Testis (tissue), 3 donors: Measurements from ENCODE around the gene SLC38A2. TPM values are rescaled to one million over a fixed set of nuclear protein-coding genes. Genes with fewer than 3 reads are reported as not detected.

Experiments used
- DNase-seq: peaks from one replicate; pipeline ENCODE4 v3.0.0-alpha.2; 2019
- H3K27ac ChIP-seq, 2 donors: fragments of 200-600 bp; sonication (generic); one replicate each; pipeline ENCODE4 v1.5.1; 2019
- H3K27me3 ChIP-seq: fragments of 200-600 bp; sonication (generic); one replicate; pipeline ENCODE4 v1.5.1; 2019
- H3K36me3 ChIP-seq: fragments of 200-600 bp; sonication (generic); one replicate; pipeline ENCODE4 v1.5.1; 2017; ENCODE audit warnings: low read depth; ENCODE audit errors: missing control alignments
- H3K4me1 ChIP-seq: fragments of 200-600 bp; sonication (generic); one replicate; pipeline ENCODE4 v1.5.1; 2019
- H3K4me3 ChIP-seq, 2 donors: fragments of 200-600 bp; sonication (generic); one replicate each; pipeline ENCODE4 v1.5.1; 2017 to 2019
- H3K9me3 ChIP-seq: fragments of 200-600 bp; sonication (generic); one replicate; pipeline ENCODE4 v1.5.1; 2017
- POLR2A ChIP-seq: fragments of 450-650 bp; IDR thresholded peaks from one replicate; pipeline ENCODE4 v1.6.1; 2017; ENCODE audit warnings: antibody characterized with exemption, mild to moderate bottlenecking, moderate library complexity
- WGBS, 2 donors: methylation state at CpG; one replicate each; pipeline ENCODE4 v1.1.5; 2018; 5-methylcytosine and 5-hydroxymethylcytosine counted together
- intact Hi-C: fragments of 100-400 bp; cut with DNase I; formaldehyde crosslinking; loops from one replicate; pipeline ENCODE4 v1.15.1; 2023; ENCODE audit warnings: low total_unique reads
- polyA plus RNA-seq: library from polyadenylated mRNA; stranded (reverse); fragments of 350-450 nt; fragmentation: Illumina TruSeq; extraction: RNeasy Lipid Tissue Mini Kit (QIAGEN cat#74804); gene quantifications from one replicate; pipeline ENCODE4 v1.2.3, GENCODE V29; 2014; ENCODE audit warnings: low read depth, low replicate concordance; ENCODE audit not compliant: insufficient read depth
- total RNA-seq, 2 donors: library from RNA; depleted of rRNA; stranded (reverse); fragments of >200 nt; gene quantifications; one replicate each; pipeline ENCODE4 v1.2.3, GENCODE V29; 2016
- TF ChIP-seq, protein P1 (sequence below), 3 experiments: fragments of 450-650 bp in 2 of 3; fragments of 200-600 bp in 1 of 3; sonication (generic) in 1 of 3; IDR thresholded peaks; one replicate each; pipeline ENCODE4 v1.5.1; 2016 to 2019; ENCODE audit warnings: antibody characterized with exemption in 3 of 3, mild to moderate bottlenecking in 2 of 3, moderate library complexity in 1 of 3

SLC38A2 gene
- total and polyA plus RNA-seq, 3 donors from 2014 or later, result 56.4 to 220 (median 151) TPM

DNA sequence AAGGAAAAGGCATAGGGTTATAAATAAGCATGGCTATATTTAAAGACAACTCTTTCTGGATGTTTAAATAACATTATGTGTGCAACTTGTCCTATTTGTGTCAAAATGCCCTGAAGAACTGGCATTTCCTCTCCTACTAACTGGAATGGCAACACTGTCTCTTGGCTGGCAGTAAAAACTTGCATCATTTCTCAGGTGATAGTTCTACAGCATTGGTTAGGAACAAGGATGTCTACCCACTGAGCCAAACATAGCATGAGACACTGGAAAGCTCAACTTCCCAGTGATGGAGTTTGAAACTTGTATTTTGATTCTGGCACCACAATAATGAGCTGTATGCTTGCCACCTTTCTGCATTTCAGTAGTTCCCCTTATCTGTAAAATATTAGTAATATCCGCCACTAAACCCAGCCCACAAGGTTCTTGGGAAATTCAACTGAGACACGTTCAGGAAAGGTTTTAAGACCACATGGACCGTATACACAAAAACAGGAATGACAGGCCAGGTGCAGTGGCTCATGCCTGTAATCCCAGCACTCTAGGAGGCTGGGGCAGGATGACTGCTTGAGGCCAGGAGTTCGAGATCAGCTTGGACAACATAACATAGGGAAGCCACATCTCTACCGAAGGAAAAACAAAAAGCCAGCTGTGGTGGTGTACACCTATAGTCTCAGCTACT is 5.1 kb downstream of the SLC38A2 start:
- 52 to 58% methylated on average over 5 of the region's 5 CpGs for WGBS, 2 donors
- no peak for DNase-seq
- H3K27ac ChIP-seq, result peak overlapping the region; percentile 35 to 42
- no peaks in the 10 kb centered on the region for H3K27me3 ChIP-seq
- H3K9me3 ChIP-seq, result no peaks in the 10 kb centered on the region
- TF ChIP-seq POLR2A, result no peak
- TF ChIP-seq, protein P1, sequence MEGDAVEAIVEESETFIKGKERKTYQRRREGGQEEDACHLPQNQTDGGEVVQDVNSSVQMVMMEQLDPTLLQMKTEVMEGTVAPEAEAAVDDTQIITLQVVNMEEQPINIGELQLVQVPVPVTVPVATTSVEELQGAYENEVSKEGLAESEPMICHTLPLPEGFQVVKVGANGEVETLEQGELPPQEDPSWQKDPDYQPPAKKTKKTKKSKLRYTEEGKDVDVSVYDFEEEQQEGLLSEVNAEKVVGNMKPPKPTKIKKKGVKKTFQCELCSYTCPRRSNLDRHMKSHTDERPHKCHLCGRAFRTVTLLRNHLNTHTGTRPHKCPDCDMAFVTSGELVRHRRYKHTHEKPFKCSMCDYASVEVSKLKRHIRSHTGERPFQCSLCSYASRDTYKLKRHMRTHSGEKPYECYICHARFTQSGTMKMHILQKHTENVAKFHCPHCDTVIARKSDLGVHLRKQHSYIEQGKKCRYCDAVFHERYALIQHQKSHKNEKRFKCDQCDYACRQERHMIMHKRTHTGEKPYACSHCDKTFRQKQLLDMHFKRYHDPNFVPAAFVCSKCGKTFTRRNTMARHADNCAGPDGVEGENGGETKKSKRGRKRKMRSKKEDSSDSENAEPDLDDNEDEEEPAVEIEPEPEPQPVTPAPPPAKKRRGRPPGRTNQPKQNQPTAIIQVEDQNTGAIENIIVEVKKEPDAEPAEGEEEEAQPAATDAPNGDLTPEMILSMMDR (IDR thresholded peaks at IDR 0.05), result no peak
- no peaks in the 10 kb centered on the region for H3K36me3 ChIP-seq
- peaks cover 38% of the 10 kb centered on the region for H3K4me1 ChIP-seq
- intact Hi-C loops, result no loop called here
- H3K4me3 ChIP-seq, result peak overlapping the region in 1 of 2 donors; percentile 88

DNA sequence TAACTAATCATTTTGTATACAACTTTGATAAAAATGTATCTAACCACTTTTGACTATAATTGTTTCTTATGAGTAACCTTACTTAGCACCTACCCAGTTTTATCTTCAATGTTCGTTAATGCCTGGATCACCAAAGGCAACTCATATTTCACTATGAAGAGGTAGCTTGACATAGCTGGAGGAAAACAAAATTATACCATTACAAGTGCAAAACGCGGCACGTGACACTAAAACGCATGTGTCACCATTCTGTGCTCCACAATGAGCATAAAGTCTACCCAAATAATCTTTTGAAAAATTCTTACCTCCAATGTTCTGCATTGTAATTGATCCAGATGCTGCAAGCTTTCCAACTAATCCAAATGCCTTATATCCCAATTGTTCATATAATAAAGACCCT is 5.8 kb downstream of the SLC38A2 start:
- Histone ChIP-seq H3K4me1 (peaks cover 38% of the 10 kb centered on the region), H3K27me3 (no peaks in the 10 kb centered on the region), H3K27ac (peak overlapping the region in 1 of 2 donors; percentile 66), H3K36me3 (no peaks in the 10 kb centered on the region), H3K9me3 (no peaks in the 10 kb centered on the region), H3K4me3 (no peak overlapping the region)
- WGBS, 2 donors, result 76 to 79% methylated on average over 5 of the region's 5 CpGs
- no peak for DNase-seq
- intact Hi-C loops, result no loop called here
- TF ChIP-seq, protein P1 (IDR thresholded peaks at IDR 0.05), result no peak

GRCh38 chr12:46365951-46366379 is 6.6 kb downstream of the SLC38A2 start:
- H3K9me3 ChIP-seq, result no peaks in the 10 kb centered on the region
- no peaks in the 10 kb centered on the region for H3K36me3 ChIP-seq
- no peak overlapping the region for H3K4me3 ChIP-seq
- no peaks in the 10 kb centered on the region for H3K27me3 ChIP-seq
- WGBS, 2 donors, result 57 to 67% methylated on average over 2 of the region's 2 CpGs
- peaks cover 38% of the 10 kb centered on the region for H3K4me1 ChIP-seq
- intact Hi-C loops, result no loop called here
- H3K27ac ChIP-seq, result peak overlapping the region; percentile 16 to 66
- DNase-seq, result no peak
- TF ChIP-seq, protein P1 (IDR thresholded peaks at IDR 0.05), result no peak
- no peak for TF ChIP-seq POLR2A

- Histone ChIP-seq H3K4me1 (peaks cover 38% of the 10 kb centered on the region), H3K36me3 (no peaks in the 10 kb centered on the region), H3K4me3 (no peak overlapping the region), H3K27me3 (no peaks in the 10 kb centered on the region), H3K9me3 (no peaks in the 10 kb centered on the region), H3K27ac (peak overlapping the region; percentile 21 to 66)
- TF ChIP-seq, protein P1 (IDR thresholded peaks at IDR 0.05), result no peak
- no peak for TF ChIP-seq POLR2A
- WGBS, 2 donors, result 32 to 45% methylated on average over 3 of the region's 3 CpGs
- peak; percentile 93 for DNase-seq
- intact Hi-C loops, result no loop called here
Observed at GRCh38 chr12:46364777-46365580, 7.6 kb downstream of the SLC38A2 start.
